Astrocyte of the cerebellum (primary cell): Measurements from ENCODE around the gene TWIST2.

Source experiments
- DNase-seq: peaks from one replicate; pipeline ENCODE4 v3.0.0-alpha.2; 2011; ENCODE audit warnings: low read depth
- H3K4me3 ChIP-seq: 2 replicates; pipeline ENCODE4 v1.5.1; 2011; ENCODE audit warnings: mild to moderate bottlenecking, low read depth, low read length, moderate library complexity
- in situ Hi-C: cut with HindIII; loops from 2 replicates; pipeline ENCODE4 v1.10.0; 2017; ENCODE audit warnings: low sequenced_read_pairs
- TF ChIP-seq, protein P1 (sequence below): IDR thresholded peaks from 2 replicates; pipeline ENCODE4 v1.5.1; 2012; ENCODE audit warnings: low read length, low read depth, moderate library complexity, mild to moderate bottlenecking; ENCODE audit errors: missing control alignments

The TWIST2 gene

DNA sequence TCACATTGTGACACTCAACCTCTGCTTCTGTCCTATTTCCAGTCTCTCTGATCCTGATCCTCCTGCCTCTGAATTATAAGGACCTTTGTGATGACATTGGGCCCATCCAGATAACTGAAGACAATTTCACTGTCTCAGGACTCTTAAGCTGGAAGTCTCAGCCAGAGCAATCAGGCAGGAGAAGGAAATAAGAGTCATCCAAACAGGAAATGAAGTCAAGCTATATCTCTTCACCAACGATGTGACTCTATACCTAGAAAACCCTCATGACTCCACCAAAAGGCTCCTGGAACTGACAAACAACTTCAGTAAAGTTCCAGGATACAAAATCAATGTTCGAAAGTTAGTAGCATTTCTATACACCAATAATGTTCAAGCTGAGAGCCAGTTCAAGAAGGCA is 29.3 kb upstream of the TWIST2 start:
- no peak for DNase-seq
- TF ChIP-seq, protein P1, sequence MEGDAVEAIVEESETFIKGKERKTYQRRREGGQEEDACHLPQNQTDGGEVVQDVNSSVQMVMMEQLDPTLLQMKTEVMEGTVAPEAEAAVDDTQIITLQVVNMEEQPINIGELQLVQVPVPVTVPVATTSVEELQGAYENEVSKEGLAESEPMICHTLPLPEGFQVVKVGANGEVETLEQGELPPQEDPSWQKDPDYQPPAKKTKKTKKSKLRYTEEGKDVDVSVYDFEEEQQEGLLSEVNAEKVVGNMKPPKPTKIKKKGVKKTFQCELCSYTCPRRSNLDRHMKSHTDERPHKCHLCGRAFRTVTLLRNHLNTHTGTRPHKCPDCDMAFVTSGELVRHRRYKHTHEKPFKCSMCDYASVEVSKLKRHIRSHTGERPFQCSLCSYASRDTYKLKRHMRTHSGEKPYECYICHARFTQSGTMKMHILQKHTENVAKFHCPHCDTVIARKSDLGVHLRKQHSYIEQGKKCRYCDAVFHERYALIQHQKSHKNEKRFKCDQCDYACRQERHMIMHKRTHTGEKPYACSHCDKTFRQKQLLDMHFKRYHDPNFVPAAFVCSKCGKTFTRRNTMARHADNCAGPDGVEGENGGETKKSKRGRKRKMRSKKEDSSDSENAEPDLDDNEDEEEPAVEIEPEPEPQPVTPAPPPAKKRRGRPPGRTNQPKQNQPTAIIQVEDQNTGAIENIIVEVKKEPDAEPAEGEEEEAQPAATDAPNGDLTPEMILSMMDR = no peak
- in situ Hi-C loops = no loop called here
- no peak overlapping the region for H3K4me3 ChIP-seq

DNA sequence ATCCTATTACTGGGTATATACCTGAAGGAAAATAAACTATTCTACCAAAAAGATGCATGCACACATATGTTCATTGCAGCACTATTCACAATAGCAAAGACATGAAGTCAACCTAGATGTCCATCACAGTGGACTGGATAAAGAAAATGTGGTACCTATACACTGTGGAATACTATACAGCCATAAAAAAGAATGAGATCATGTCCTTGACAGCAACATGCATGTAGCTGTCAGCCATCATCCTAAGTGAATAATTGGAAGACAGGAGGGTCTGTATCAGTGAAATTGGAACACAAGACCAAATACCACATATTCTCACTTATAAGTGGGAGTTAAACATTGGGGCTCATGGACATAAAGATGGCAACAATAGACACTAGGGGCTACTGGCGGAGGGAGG is 27.7 kb upstream of the TWIST2 start:
- in situ Hi-C loops = no loop called here
- TF ChIP-seq, protein P1 = no peak
- no peak for DNase-seq
- H3K4me3 ChIP-seq = no peak overlapping the region

DNA sequence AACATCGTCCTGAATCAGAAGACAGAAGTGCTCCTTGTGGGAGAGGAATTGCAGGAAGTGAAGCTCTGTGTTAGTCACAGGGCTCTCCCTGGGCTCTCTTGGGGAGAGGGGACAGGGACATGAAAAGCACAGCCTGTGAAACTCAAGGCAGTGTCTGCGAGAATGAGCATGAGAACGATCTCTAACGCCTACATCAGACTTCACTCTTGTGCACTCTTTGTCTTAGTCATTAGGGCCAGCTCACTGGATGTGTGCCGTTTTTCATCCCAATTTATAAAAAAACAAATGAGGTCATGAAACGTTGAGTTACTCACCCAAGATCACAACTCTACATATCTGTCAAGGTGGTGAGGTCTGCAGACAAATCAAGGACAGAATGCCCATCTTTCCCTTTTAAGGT is 27.0 kb upstream of the TWIST2 start:
- no peak for DNase-seq
- in situ Hi-C loops = no loop called here
- no peak overlapping the region for H3K4me3 ChIP-seq
- TF ChIP-seq, protein P1 = no peak

DNA sequence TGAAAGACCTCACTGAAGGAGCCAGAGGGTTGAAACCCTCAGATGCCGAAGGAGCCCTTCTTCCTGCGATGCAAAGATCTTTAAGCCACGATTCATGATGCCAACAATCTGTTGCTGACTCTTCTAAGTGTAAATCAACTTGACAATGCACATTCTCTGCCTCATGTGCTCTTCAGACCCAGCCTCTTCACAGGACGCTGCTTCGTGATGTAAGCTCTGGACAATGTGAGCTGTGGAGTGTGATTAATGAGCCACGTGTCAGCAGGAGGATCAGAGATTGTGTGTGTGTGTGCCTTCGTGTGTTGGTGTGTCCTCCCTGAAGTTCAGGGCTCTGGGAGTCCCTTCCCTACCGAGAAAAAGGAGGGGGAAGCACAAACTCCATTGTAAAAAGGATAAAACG is 26.5 kb upstream of the TWIST2 start:
- H3K4me3 ChIP-seq = no peak overlapping the region
- TF ChIP-seq, protein P1 = no peak
- no peak for DNase-seq
- in situ Hi-C loops = no loop called here

DNA sequence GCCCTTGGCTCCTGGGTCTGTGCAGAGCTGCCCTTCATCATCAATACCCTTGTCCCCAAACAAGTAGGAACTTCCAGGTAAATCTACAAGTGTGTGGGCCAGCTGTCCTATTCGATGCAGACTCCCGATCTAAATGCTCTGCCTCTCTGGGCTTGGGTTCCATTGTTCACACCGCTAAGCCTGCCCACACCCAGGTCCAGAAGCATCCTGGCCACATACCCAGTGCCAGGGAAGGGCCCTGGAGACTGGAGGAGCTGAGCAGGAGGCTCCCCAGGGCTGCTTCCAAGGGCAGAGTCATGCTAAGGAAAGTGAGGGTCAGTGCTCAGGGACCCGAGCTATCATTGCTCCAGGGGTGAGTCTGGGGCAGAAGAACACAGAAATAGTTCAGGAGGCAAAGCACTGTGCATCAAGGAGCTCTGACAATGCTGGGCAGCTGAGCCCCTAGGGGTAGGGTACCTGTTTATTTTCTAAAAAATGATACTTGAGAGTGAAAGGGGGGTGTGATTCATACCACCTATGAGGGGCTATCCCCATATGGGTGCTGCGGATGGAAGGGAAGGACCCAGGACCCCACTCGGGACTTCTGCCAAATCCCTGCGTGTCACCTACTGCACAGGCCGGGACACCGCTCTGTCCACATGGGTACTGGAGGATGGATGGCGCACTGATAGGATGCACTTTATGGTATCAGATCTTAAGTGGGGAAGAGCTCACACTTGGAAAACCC is 25.8 kb upstream of the TWIST2 start:
- DNase-seq = no peak
- H3K4me3 ChIP-seq = no peak overlapping the region
- TF ChIP-seq, protein P1 = no peak
- in situ Hi-C loops = no loop called here

DNA sequence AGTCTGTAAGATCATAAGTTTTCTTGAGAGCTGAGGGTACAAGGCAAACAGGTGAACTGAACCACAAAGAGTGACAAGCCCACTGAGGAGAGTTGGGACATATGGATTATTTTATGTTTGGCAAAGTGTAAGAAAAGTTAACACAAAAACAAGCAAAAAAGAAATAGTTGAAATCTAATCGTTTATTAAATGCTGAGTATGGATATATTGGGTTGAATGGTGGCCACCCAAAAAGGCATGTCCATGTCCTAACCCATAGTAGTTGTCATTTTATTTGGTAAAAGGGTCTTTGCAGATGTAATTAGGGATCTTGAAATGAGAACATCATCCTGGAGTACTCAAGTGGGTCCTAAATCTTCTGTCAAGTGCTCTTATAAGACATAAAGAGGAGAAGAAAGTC is 24.9 kb upstream of the TWIST2 start:
- TF ChIP-seq, protein P1 = no peak
- DNase-seq = no peak
- no peak overlapping the region for H3K4me3 ChIP-seq
- in situ Hi-C loops = no loop called here
